Measurements from ENCODE around the gene RBM15B.

Gene RBM15B

DNA sequence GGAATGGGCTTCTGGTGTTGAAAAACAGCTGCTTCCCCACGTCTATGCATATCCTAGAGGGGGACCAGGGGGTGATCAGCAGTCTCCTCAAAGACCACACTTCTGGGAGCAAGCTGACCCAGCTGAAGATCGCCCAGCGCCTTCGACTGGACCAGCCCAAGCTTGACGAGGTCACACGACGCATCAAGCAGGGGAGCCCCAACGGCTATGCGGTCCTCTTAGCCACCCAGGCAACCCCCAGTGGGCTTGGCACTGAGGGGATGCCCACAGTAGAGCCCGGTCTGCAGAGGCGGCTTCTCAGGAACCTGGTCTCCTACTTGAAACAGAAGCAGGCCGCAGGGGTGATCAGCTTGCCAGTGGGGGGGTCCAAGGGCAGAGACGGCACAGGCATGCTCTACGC is 2.5 kb downstream of the RBM15B start:
- DNase-seq = no peak

GRCh38 chr3:51394541-51394940 is 3.5 kb downstream of the RBM15B start:
- DNase-seq = no peak

- DNase-seq = no peak
Measured at GRCh38 chr3:51395493-51396213, 4.6 kb downstream of the RBM15B start.

GRCh38 chr3:51396401-51396800 is 5.3 kb downstream of the RBM15B start:
- DNase-seq = no peak

DNA sequence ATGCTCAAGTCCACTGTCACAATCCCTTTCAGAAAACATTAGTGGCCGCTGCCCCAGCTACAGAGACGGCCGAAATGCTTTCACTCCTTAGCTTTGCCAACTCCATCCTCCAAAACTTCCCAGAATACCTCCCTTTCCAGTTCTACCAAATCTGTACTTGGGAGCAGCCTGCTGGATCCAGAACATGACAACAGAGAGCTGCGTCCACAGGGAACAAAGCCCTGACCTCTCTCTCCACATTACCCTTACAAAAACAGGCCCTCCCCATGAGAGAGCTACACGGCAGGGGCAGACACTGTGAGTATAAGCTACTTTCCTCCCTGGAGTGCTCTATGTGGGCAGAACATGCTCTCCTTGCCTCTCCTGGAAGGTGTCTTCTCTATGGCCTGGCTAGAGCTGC is 6.3 kb downstream of the RBM15B start:
- DNase-seq = no peak

DNA sequence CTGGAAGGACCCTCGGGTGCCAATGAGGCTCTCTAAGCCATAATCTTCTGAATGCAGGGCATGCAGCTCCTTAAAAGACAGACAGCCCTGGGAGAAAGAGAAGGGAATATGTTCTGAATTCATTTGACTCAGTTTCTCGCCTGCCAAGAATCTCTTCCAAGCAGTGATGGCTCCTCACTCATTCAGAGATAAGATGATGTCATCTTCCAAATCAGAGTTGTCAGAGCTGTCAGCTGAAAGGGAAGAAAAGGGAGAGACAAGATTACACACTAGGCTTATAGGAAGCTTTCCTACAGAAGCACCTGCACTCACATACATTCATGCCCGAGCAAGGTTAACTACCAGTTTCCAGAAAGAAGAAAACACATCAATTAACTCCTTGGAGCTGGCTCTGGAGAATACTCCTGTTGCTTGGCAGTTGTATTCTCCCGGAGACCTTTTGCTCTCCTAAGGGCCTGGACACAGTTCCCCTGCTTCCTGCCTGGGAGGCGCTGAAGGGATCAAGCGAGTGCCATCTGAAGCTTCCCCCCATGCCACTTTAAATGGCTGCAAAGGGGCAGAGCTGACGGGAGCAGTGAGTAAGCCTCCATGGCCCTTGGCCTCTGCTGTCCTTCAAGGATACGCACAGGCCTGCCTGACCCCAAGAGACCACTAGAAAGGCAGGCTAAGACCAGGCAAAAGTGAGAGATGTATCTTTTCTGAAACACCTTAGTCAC is 7.7 kb downstream of the RBM15B start:
- DNase-seq = no peak

DNA sequence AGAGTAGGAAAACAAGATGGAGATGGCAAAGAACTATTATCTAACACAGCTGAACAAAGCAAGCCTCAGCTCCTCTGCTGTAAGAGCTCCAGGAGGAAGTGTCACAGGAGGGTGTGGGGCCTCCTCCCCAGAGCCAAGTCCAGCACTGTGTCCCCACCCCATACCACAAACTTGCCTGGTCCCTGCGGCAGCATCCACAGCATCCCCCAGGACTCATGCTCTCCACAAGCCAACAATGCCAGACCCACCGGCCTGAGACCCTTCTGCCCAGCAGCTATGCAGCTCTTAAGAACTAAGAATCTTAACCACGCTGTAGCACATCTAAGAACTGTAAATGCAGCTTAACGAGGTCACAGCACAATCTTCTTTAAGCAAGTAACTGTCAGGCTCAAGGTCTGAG is 9.1 kb downstream of the RBM15B start:
- no peak for DNase-seq

DNA sequence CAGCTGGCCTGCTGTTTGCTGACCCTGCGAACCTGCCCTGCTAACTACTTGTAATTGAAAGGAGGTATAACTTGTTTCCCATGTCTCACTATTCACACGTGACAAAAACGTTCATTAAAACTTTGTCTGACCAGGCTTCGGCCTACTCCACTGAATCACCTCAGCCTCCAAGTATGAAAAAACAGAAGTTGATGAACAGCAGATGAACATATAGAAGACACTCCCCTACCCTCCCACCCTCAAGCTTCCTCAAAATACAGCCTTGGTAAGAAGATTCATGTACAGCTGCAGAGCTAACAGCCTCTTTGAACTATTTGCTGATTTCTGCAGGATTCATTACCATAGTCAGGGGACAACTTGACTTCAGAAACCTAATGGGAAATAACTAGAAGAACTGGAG is 10.7 kb downstream of the RBM15B start:
- DNase-seq = no peak

- no peak for DNase-seq
Measured at GRCh38 chr3:51403675-51404074, 12.6 kb downstream of the RBM15B start.

DNA sequence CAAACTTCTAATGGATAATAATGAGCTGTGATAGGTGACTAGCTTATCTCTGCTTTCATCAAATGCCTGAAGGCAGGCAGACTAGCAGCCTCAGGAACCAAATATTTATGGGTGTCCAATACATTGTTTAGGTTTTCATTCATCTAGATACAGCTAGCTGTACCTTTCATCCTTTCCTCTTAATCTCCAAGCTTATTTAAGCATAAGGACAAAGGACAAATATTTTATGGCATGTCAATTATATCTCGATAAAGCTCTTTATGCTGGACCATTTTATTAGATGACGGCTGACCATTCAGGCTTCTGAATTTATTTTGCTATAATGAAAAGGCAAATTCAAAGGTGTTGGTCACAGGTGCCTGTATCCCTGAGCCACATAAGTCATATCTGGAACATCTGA is 16.9 kb downstream of the RBM15B start:
- no peak for DNase-seq

DNA sequence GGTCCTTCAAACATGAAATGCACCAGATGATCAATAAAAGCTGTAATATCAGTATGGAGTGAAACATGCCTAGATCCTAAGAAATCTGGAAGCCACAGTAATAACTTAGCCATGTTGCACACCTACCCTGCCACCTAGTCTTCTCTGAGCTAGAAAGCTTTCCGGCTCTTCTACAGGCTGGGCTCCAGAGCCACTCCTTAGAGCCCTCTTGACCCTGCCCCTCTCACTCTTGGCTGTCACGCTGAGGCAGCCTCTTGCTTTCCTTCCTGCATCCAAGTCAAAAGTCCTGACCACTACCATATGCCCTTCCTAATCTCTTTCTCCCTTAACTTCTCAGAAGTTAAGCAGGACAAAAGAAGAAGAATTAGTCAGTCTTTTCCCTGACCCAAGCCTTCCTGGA is 17.7 kb downstream of the RBM15B start:
- no peak for DNase-seq

GRCh38 chr3:51422211-51422610 is 31.1 kb downstream of the RBM15B start:
- no peak for DNase-seq

DNA sequence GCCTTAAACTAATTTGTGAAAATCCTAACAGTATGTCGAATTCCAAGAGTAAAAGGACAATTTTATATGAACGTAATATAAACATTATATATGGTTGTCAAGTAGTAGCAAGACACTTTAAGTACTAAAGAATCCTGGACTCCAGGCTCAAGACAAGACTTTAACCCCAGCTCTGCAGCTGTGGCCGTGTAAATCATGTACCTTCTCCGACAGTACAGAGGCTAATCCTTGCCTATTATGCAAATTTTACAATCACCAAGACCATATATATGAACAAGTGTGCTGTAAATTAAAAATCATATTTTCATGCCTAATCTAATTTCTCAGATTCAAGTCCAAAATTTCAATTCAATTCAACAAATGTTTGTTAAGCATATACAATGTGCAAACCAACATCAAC is 35.8 kb downstream of the RBM15B start:
- DNase-seq = no peak

- DNase-seq = no peak
Measured at GRCh38 chr3:51429138-51429537, 38.1 kb downstream of the RBM15B start.

- no peak for DNase-seq
Measured at GRCh38 chr3:51434110-51434509, 43.0 kb downstream of the RBM15B start.

- no peak for DNase-seq
Measured at GRCh38 chr3:51434746-51435327, 43.8 kb downstream of the RBM15B start.

DNA sequence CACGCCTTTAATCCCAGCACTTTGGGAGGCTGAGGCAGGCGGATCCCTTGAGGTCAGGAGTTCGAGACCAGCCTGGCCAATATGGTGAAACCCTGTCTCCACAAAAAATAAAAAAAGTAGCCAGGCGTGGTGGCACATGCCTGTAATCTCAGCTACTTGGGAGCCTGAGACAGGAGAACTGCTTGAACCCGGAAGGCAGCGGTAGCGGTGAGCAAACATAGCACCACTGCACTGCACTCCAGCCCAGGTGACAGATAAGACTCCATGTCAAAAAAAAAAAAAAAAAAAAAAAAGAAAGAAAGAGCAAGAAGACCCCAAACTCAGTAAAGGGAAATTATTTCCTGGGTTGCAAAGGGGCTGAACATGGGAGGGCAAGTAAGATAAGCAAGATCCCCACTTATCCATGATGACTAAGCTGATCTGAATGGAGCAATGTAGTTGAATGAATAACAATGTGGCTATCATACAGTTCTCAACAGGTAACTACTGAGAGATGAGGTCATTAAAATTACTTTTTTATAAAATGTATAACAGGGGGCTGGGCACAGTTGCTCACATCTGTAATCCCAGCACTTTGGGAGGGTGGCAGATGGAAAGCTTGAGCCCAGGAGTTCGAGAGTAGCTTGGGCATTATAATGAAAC is 46.0 kb downstream of the RBM15B start:
- no peak for DNase-seq

DNA sequence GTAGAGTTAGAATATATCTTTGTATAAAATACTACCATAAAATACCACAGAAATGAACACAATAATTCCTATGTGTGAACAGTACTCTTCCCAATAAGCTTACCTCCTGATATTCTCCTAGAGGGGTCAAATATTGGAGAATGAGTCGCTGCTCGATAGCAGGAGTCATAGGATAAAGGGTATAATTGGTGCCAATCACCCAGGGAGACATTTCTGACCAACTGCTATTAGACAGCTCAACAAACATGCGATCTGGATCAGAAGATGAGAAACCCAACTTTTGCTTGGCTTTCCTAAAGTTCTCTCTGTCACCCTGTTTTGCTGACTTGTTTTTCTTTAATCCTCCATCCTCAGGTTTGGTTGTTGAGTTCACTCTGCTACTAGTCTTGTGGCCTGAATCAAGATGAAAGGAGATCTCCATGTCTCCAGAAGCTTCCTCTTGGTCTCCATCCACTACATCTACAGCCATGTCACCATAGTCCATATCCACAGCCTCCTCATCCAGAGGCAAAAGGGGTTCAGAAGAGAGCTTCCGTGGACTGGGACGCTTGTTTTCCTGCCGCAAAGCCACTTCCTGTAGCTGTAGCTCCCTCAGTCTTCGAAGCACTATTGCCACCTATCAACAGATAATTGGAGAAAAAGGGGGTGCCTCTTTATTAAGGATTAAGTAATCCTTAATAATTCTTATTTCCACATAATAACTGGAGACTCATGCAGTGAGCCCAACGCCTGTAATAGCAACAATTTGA is 50.4 kb downstream of the RBM15B start:
- DNase-seq = no peak

- DNase-seq = no peak
Measured at GRCh38 chr3:51445544-51446280, 54.6 kb downstream of the RBM15B start.
